SJCRH30 (cell line): ENCODE data around the gene PRSS27. TPM values are rescaled to one million over a fixed set of nuclear protein-coding genes. Genes with fewer than 3 reads are reported as not detected.
"Not testable (repeated sequence)": the region's sequence is repeated elsewhere in the genome, so short reads cannot be mapped to it uniquely, and the experiment has no call there.

Experiments
- DNase-seq, 2 experiments: peaks; one replicate each; pipeline ENCODE4 v3.0.0-alpha.2; 2015 to 2020
- H3K27ac ChIP-seq: fragments of 250-450 bp; sonication (Bioruptor Pico); 2 replicates; pipeline ENCODE4 v1.5.1; 2020; ENCODE audit warnings: mild to moderate bottlenecking, moderate library complexity
- H3K27me3 ChIP-seq: fragments of 250-450 bp; sonication (Bioruptor Pico); 2 replicates; pipeline ENCODE4 v1.5.1; 2020; ENCODE audit warnings: mild to moderate bottlenecking, moderate library complexity
- H3K36me3 ChIP-seq: fragments of 250-450 bp; sonication (Bioruptor Pico); 2 replicates; pipeline ENCODE4 v1.5.1; 2020; ENCODE audit warnings: mild to moderate bottlenecking, moderate library complexity
- H3K4me1 ChIP-seq: fragments of 250-450 bp; sonication (Bioruptor Pico); 2 replicates; pipeline ENCODE4 v1.5.1; 2020; ENCODE audit warnings: mild to moderate bottlenecking, moderate library complexity
- H3K4me3 ChIP-seq: fragments of 250-450 bp; sonication (Bioruptor Pico); 2 replicates; pipeline ENCODE4 v1.5.1; 2020; ENCODE audit warnings: mild to moderate bottlenecking, moderate library complexity
- H3K9me3 ChIP-seq: fragments of 250-450 bp; sonication (Bioruptor Pico); replicated peaks from 2 replicates; pipeline ENCODE4 v1.5.1; 2020; ENCODE audit warnings: mild to moderate bottlenecking, moderate library complexity
- total RNA-seq: library from RNA; depleted of rRNA; stranded (reverse); fragments of >200 nt; shearing (Covaris generic); gene quantifications from 2 replicates; pipeline ENCODE4 v1.2.3, GENCODE V29; 2014

Gene PRSS27
- total RNA-seq, 1 experiment from 2014 or later, result 0.40 TPM

GRCh38 chr16:2721634-2722173, 1.7 kb upstream of the PRSS27 start:
- peak overlapping the region; percentile 65 for H3K4me3 ChIP-seq
- not testable (repeated sequence) for H3K27ac ChIP-seq, H3K36me3 ChIP-seq

GRCh38 chr16:2720719-2721633, 952 bp upstream of the PRSS27 start:
- H3K27ac ChIP-seq, result peak overlapping the region; percentile 49; the same call in 1 of the 2 replicates
- H3K4me3 ChIP-seq, result peak overlapping the region; percentile 65
- H3K9me3 ChIP-seq, result no peaks in the 10 kb centered on the region
- H3K36me3 ChIP-seq, result no peaks in the 10 kb centered on the region
- H3K27me3 ChIP-seq, result no peaks in the 10 kb centered on the region; the same call in 1 of the 2 replicates
- peaks cover 7% of the 10 kb centered on the region; the same call in 1 of the 2 replicates for H3K4me1 ChIP-seq
- DNase-seq, result peak; percentile 90

More at GRCh38 chr16:2721634-2722173, 1.7 kb upstream of the PRSS27 start:
- not testable (repeated sequence) for DNase-seq, H3K9me3 ChIP-seq, H3K27me3 ChIP-seq, H3K4me1 ChIP-seq

- no peaks in the 10 kb centered on the region for H3K36me3 ChIP-seq
- DNase-seq, result no peak
Observed at GRCh38 chr16:2719328-2720063, 528 bp downstream of the PRSS27 start.

GRCh38 chr16:2717383-2718263, 2.4 kb downstream of the PRSS27 start:
- Histone ChIP-seq H3K27ac (no peak overlapping the region), H3K4me1 (peaks cover 7% of the 10 kb centered on the region; the same call in 1 of the 2 replicates), H3K9me3 (no peaks in the 10 kb centered on the region), H3K27me3 (no peaks in the 10 kb centered on the region), H3K36me3 (no peaks in the 10 kb centered on the region), H3K4me3 (no peak overlapping the region)
- no peak for DNase-seq

More at GRCh38 chr16:2719328-2720063, 528 bp downstream of the PRSS27 start:
- H3K9me3 ChIP-seq, result no peaks in the 10 kb centered on the region
- no peak overlapping the region for H3K27ac ChIP-seq
- H3K4me1 ChIP-seq, result peaks cover 7% of the 10 kb centered on the region; the same call in 1 of the 2 replicates
- no peak overlapping the region for H3K4me3 ChIP-seq
- no peaks in the 10 kb centered on the region; the same call in 1 of the 2 replicates for H3K27me3 ChIP-seq

GRCh38 chr16:2716948-2717347, 3.1 kb downstream of the PRSS27 start:
- Histone ChIP-seq H3K36me3 (no peaks in the 10 kb centered on the region), H3K27ac (no peak overlapping the region)
- no peak for DNase-seq

GRCh38 chr16:2715966-2716885, 3.8 kb downstream of the PRSS27 start:
- no peak overlapping the region for H3K27ac ChIP-seq
- DNase-seq, result no peak
- H3K4me1 ChIP-seq, result peaks cover 7% of the 10 kb centered on the region; the same call in 1 of the 2 replicates
- H3K36me3 ChIP-seq, result no peaks in the 10 kb centered on the region
- no peaks in the 10 kb centered on the region for H3K9me3 ChIP-seq
- H3K4me3 ChIP-seq, result no peak overlapping the region
- H3K27me3 ChIP-seq, result no peaks in the 10 kb centered on the region

More at GRCh38 chr16:2716948-2717347, 3.1 kb downstream of the PRSS27 start:
- H3K4me3 ChIP-seq, result no peak overlapping the region
- H3K4me1 ChIP-seq, result peaks cover 7% of the 10 kb centered on the region; the same call in 1 of the 2 replicates
- H3K27me3 ChIP-seq, result no peaks in the 10 kb centered on the region
- H3K9me3 ChIP-seq, result no peaks in the 10 kb centered on the region

GRCh38 chr16:2715519-2715918, 4.5 kb downstream of the PRSS27 start:
- Histone ChIP-seq H3K4me1 (peaks cover 7% of the 10 kb centered on the region; the same call in 1 of the 2 replicates), H3K9me3 (no peaks in the 10 kb centered on the region), H3K27me3 (no peaks in the 10 kb centered on the region), H3K27ac (no peak overlapping the region), H3K36me3 (no peaks in the 10 kb centered on the region), H3K4me3 (no peak overlapping the region)
- no peak for DNase-seq

- Histone ChIP-seq H3K4me3 (no peak overlapping the region), H3K9me3 (no peaks in the 10 kb centered on the region), H3K27me3 (no peaks in the 10 kb centered on the region), H3K27ac (no peak overlapping the region), H3K36me3 (no peaks in the 10 kb centered on the region), H3K4me1 (peaks cover 7% of the 10 kb centered on the region; the same call in 1 of the 2 replicates)
- DNase-seq, result no peak
Observed at GRCh38 chr16:2715064-2715463, 5.0 kb downstream of the PRSS27 start.

GRCh38 chr16:2713985-2714774, 5.8 kb downstream of the PRSS27 start:
- Histone ChIP-seq H3K4me3 (no peak overlapping the region), H3K4me1 (peaks cover 1% of the 10 kb centered on the region; the same call in 1 of the 2 replicates), H3K27me3 (no peaks in the 10 kb centered on the region), H3K27ac (no peak overlapping the region), H3K36me3 (no peaks in the 10 kb centered on the region), H3K9me3 (no peaks in the 10 kb centered on the region)
- no peak for DNase-seq

- H3K36me3 ChIP-seq, result peaks cover under 1% of the 10 kb centered on the region; the same call in 1 of the 2 replicates
- no peak for DNase-seq
- H3K9me3 ChIP-seq, result no peaks in the 10 kb centered on the region
- H3K27ac ChIP-seq, result no peak overlapping the region
- H3K4me3 ChIP-seq, result no peak overlapping the region
- no peaks in the 10 kb centered on the region for H3K27me3 ChIP-seq
- no peaks in the 10 kb centered on the region for H3K4me1 ChIP-seq
Observed at GRCh38 chr16:2713523-2713922, 6.5 kb downstream of the PRSS27 start.

GRCh38 chr16:2712546-2712945, 7.5 kb downstream of the PRSS27 start:
- no peak for DNase-seq
- Histone ChIP-seq H3K27me3 (no peaks in the 10 kb centered on the region), H3K4me3 (no peak overlapping the region), H3K4me1 (no peaks in the 10 kb centered on the region), H3K9me3 (no peaks in the 10 kb centered on the region), H3K36me3 (peaks cover 8% of the 10 kb centered on the region; the same call in 1 of the 2 replicates), H3K27ac (no peak overlapping the region)

- Histone ChIP-seq H3K27me3 (no peaks in the 10 kb centered on the region), H3K4me3 (no peak overlapping the region), H3K4me1 (no peaks in the 10 kb centered on the region), H3K9me3 (no peaks in the 10 kb centered on the region), H3K27ac (no peak overlapping the region), H3K36me3 (peaks cover 9% of the 10 kb centered on the region; the same call in 1 of the 2 replicates)
- DNase-seq, result no peak
Observed at GRCh38 chr16:2712063-2712441, 8.0 kb downstream of the PRSS27 start.
